ENCODE data around the gene PBXIP1. TPM values are rescaled to one million over a fixed set of nuclear protein-coding genes. Genes with fewer than 3 reads are reported as not detected.
A peak's percentile ranks its signal among the peaks of the same experiment; 100 is the strongest.

The PBXIP1 gene
- total RNA-seq, 1 experiment from 2014 or later: 48.1 TPM

- Mint-ChIP-seq H3K4me3 (ENCODE audit: low read depth, unreplicated experiment) (no peak overlapping the region), H3K36me3 (ENCODE audit: insufficient read depth, unreplicated experiment) (peaks cover 21% of the 10 kb centered on the region), H3K27me3 (ENCODE audit: unreplicated experiment) (no peaks in the 10 kb centered on the region), H3K4me1 (ENCODE audit: low read depth, unreplicated experiment) (peaks cover 49% of the 10 kb centered on the region), H3K9me3 (ENCODE audit: low read depth, unreplicated experiment) (no peaks in the 10 kb centered on the region), H3K27ac (ENCODE audit: unreplicated experiment) (no peak overlapping the region)
- no TSS peak for BruUV-seq (replicated peaks)
- TF ChIP-seq CTCF (IDR thresholded peaks at IDR 0.05; ENCODE audit: unreplicated experiment): no peak
- CTCF ChIA-PET: interaction anchor here (0.5 to 0.6 kb wide), 2 partner anchors 33 to 104 kb away, joined by 3 to 6 read pairs; no protein-coding TSS in a partner anchor
- no peak for DNase-seq
- intact Hi-C loops (cut with micrococcal nuclease; ENCODE audit: unreplicated experiment): no loop called here
Measured at GRCh38 chr1:154940651-154941194, 15.2 kb downstream of the PBXIP1 start.

GRCh38 chr1:154940213-154940560, 15.7 kb downstream of the PBXIP1 start:
- no TSS peak for BruUV-seq (replicated peaks)
- no peak for TF ChIP-seq CTCF (IDR thresholded peaks at IDR 0.05; ENCODE audit: unreplicated experiment)
- DNase-seq: no peak
- Mint-ChIP-seq H3K27me3 (ENCODE audit: unreplicated experiment) (no peaks in the 10 kb centered on the region), H3K27ac (ENCODE audit: unreplicated experiment) (no peak overlapping the region), H3K36me3 (ENCODE audit: insufficient read depth, unreplicated experiment) (peaks cover 22% of the 10 kb centered on the region), H3K9me3 (ENCODE audit: low read depth, unreplicated experiment) (no peaks in the 10 kb centered on the region), H3K4me3 (ENCODE audit: low read depth, unreplicated experiment) (no peak overlapping the region), H3K4me1 (ENCODE audit: low read depth, unreplicated experiment) (peaks cover 49% of the 10 kb centered on the region)
- CTCF ChIA-PET: interaction anchor here (0.5 kb wide), 1 partner anchor 104 kb away, joined by 3 read pairs; no protein-coding TSS in a partner anchor
- intact Hi-C loops (cut with micrococcal nuclease; ENCODE audit: unreplicated experiment): no loop called here

- TF ChIP-seq CTCF (IDR thresholded peaks at IDR 0.05; ENCODE audit: unreplicated experiment): no peak
- H3K27me3 Mint-ChIP-seq (ENCODE audit: unreplicated experiment): no peaks in the 10 kb centered on the region
- CTCF ChIA-PET: no interaction called here
- H3K4me3 Mint-ChIP-seq (ENCODE audit: low read depth, unreplicated experiment): peak overlapping the region; percentile 95
- H3K9me3 Mint-ChIP-seq (ENCODE audit: low read depth, unreplicated experiment): no peaks in the 10 kb centered on the region
- no TSS peak for BruUV-seq (replicated peaks)
- DNase-seq: no peak
- peak overlapping the region; percentile 99 for H3K27ac Mint-ChIP-seq (ENCODE audit: unreplicated experiment)
- peaks cover 22% of the 10 kb centered on the region for H3K36me3 Mint-ChIP-seq (ENCODE audit: insufficient read depth, unreplicated experiment)
- H3K4me1 Mint-ChIP-seq (ENCODE audit: low read depth, unreplicated experiment): peaks cover 47% of the 10 kb centered on the region
- intact Hi-C loops (cut with micrococcal nuclease; ENCODE audit: unreplicated experiment): loop anchor here (10.0 kb wide), 1 partner anchor 174 kb away; no protein-coding TSS in a partner anchor
Measured at GRCh38 chr1:154938604-154939399, 17.1 kb downstream of the PBXIP1 start.

GRCh38 chr1:154937988-154938386, 17.9 kb downstream of the PBXIP1 start:
- TF ChIP-seq CTCF (IDR thresholded peaks at IDR 0.05; ENCODE audit: unreplicated experiment): no peak
- no TSS peak for BruUV-seq (replicated peaks)
- H3K4me1 Mint-ChIP-seq (ENCODE audit: low read depth, unreplicated experiment): peaks cover 41% of the 10 kb centered on the region
- H3K27me3 Mint-ChIP-seq (ENCODE audit: unreplicated experiment): no peaks in the 10 kb centered on the region
- H3K4me3 Mint-ChIP-seq (ENCODE audit: low read depth, unreplicated experiment): peak overlapping the region; percentile 95
- peak overlapping the region; percentile 99 for H3K27ac Mint-ChIP-seq (ENCODE audit: unreplicated experiment)
- DNase-seq: no peak
- H3K9me3 Mint-ChIP-seq (ENCODE audit: low read depth, unreplicated experiment): no peaks in the 10 kb centered on the region
- CTCF ChIA-PET: no interaction called here
- intact Hi-C loops (cut with micrococcal nuclease; ENCODE audit: unreplicated experiment): loop anchor here (10.0 kb wide), 1 partner anchor 173 kb away; no protein-coding TSS in a partner anchor
- H3K36me3 Mint-ChIP-seq (ENCODE audit: insufficient read depth, unreplicated experiment): peaks cover 22% of the 10 kb centered on the region

Data from Calu3 (cell line).